Uterus (tissue), 2 donors: ENCODE data around the gene AWAT1.

ENCODE experiments used
- POLR2A ChIP-seq, 2 donors: fragments of 450-650 bp; IDR thresholded peaks; one replicate each; pipeline ENCODE4 v1.6.1; 2016; ENCODE audit warnings: antibody characterized with exemption in 2 of 2, mild to moderate bottlenecking in 1 of 2, moderate library complexity in 1 of 2
- TF ChIP-seq, protein P1 (sequence below), 4 experiments: fragments of 200-600 bp in 2 of 4; fragments of 450-650 bp in 2 of 4; sonication (generic) in 2 of 4; IDR thresholded peaks; one replicate each; pipeline ENCODE4 v1.5.1; 2016 to 2019; ENCODE audit warnings: antibody characterized with exemption in 4 of 4, mild to moderate bottlenecking in 2 of 4, moderate library complexity in 1 of 4

DNA sequence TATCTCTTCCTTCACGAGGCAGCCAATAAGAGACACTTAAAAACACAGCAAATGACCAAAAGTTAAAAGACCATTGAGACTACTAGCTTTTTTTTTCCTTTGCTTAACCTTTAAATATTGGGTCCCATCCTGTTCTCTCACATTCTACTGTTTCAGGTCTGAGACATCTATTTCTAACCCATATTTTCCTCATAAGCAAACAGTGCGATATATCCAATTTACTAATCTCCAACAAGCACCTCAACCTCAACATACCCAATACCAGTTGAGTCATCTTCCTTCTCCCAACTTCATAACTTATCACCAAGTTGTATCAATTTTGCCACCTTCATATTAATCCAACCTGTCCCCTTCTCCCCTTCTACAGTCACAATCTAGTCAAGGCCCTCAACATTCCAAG lies 7.0 kb downstream of the AWAT1 start:
- no peak for TF ChIP-seq POLR2A (IDR thresholded peaks at IDR 0.05)
- TF ChIP-seq, protein P1, sequence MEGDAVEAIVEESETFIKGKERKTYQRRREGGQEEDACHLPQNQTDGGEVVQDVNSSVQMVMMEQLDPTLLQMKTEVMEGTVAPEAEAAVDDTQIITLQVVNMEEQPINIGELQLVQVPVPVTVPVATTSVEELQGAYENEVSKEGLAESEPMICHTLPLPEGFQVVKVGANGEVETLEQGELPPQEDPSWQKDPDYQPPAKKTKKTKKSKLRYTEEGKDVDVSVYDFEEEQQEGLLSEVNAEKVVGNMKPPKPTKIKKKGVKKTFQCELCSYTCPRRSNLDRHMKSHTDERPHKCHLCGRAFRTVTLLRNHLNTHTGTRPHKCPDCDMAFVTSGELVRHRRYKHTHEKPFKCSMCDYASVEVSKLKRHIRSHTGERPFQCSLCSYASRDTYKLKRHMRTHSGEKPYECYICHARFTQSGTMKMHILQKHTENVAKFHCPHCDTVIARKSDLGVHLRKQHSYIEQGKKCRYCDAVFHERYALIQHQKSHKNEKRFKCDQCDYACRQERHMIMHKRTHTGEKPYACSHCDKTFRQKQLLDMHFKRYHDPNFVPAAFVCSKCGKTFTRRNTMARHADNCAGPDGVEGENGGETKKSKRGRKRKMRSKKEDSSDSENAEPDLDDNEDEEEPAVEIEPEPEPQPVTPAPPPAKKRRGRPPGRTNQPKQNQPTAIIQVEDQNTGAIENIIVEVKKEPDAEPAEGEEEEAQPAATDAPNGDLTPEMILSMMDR (IDR thresholded peaks at IDR 0.05): no peak
